Measurements from ENCODE around the gene ATF6B.

ATF6B gene

GRCh38 chr6:32132110-32132509 is 4.1 kb upstream of the ATF6B start:
- in situ Hi-C loops (cut with MboI; ENCODE audit: low sequenced_read_pairs), result no loop called here

DNA sequence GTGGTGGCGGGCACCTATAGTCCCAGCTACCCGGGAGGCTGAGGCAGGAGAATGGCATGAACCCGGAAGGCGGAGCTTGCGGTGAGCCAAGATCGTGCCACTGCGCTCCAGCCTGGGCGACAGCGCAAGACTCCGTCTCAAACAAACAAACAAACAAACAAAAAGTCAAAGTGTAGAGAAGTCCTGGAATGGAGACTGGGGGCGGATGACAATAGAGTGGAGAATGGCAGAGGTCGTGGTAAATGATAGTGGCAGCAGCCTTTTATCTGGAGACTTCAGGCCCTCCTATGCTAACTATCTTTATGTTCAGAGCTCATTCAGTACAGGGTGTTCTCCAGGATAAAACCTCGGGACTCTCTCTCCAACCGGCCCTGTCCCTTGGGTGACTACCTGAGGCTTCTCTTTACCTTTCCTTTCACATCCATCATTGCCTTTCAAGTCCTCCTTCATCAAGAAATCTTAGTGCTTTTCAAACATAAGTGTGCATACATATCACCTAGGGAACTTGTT is 3.4 kb upstream of the ATF6B start:
- in situ Hi-C loops (cut with MboI; ENCODE audit: low sequenced_read_pairs), result no loop called here

GRCh38 chr6:32129297-32130088 is 1.4 kb upstream of the ATF6B start:
- in situ Hi-C loops (cut with MboI; ENCODE audit: low sequenced_read_pairs), result no loop called here

DNA sequence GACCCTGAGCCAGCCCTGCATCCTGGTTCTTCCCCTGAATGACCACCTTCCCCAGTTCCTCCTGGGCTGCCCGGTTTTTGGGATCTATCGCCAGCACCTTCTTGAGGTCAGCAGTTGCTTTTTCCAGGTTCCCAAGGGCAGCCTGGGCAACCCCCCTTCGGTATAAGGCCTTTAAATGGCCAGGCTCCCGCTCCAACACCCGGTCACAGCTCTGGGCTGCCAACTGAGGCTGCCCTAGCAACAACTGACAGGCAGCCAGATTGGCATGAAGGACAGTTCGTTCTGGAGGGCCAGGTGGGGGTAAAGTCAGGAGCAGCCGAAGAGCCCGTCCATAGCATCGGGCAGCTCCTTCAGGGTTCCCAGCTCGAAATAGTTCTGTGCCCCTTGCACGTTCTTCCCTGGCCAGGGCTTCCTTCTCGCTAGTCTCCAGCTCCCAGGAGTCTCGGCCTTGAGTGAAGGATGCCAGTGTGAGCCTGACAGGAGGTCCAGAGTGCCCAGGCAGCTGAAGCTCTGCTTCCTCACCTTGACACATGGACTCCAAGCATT is 778 bp upstream of the ATF6B start:
- in situ Hi-C loops (cut with MboI; ENCODE audit: low sequenced_read_pairs), result no loop called here

- in situ Hi-C loops (cut with MboI; ENCODE audit: low sequenced_read_pairs), result no loop called here
These were observed 683 bp downstream of the ATF6B start for GRCh38 chr6:32127409-32127716.

GRCh38 chr6:32126880-32127279 is 1.2 kb downstream of the ATF6B start:
- in situ Hi-C loops (cut with MboI; ENCODE audit: low sequenced_read_pairs), result no loop called here

DNA sequence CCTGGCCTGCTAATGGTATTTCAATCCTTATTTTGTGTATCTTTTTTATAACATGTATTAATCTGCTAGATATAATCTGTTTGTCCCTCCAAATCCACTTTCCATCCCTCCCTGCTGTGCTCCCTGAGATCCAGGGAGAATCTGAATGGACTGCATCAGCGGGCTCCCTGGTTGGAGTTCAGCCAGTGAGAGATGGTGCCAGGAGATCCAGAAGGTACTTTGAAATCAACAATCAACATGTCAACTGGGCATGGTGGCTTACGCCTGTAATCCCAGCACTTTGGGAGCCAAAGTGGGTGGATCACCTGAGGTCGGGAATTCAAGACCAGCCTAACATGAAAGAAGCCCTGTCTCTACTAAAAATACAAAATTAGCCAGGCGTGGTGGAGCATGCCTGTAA is 4.4 kb downstream of the ATF6B start:
- in situ Hi-C loops (cut with MboI; ENCODE audit: low sequenced_read_pairs), result no loop called here

- in situ Hi-C loops (cut with MboI; ENCODE audit: low sequenced_read_pairs), result no loop called here
These were observed 7.4 kb downstream of the ATF6B start for GRCh38 chr6:32120573-32121059.

GRCh38 chr6:32118782-32119628 is 9.0 kb downstream of the ATF6B start:
- in situ Hi-C loops (cut with MboI; ENCODE audit: low sequenced_read_pairs), result no loop called here

DNA sequence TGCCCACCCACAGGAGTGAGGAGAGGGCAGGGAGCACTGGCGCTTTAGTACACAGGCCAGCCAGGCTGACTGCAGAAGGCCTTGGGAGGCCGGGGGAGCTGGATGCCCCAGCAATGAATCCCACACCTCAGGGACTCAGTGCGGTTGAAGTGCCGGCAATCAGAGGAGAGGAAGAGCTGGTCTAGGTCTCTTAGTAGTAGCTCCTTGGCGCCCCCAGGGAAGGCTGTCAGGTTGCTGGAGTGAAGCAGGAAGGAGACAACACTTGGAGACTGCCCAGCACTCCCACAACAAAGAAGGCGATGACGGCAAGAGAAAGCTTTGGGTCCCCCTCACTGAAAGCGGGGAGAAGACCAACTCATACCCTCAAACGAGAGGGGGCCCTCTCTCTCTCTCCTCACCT is 10.6 kb downstream of the ATF6B start:
- in situ Hi-C loops (cut with MboI; ENCODE audit: low sequenced_read_pairs), result no loop called here

- in situ Hi-C loops (cut with MboI; ENCODE audit: low sequenced_read_pairs), result no loop called here
These were observed 11.4 kb downstream of the ATF6B start for GRCh38 chr6:32116674-32117073.

- in situ Hi-C loops (cut with MboI; ENCODE audit: low sequenced_read_pairs), result no loop called here
These were observed 12.4 kb downstream of the ATF6B start for GRCh38 chr6:32115623-32116022.

DNA sequence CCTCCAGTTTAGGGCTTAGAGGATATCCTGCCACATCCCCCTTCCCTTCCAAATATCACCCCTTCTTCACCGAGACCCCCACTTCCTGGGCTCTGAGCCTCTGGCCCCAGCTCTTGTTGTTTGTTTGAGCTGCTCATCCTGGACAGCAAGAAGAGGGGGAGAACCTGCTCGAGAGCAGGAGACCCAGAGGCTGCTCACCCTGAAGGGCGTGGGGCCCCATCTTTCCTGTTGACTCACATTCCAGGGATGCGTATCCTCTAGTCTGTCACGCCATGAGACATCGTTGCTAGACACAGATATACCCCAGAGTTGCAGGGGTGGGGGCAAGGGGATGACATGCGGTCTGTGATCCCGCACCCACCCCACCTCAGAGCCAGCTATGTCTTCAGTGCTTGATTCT is 13.2 kb downstream of the ATF6B start:
- in situ Hi-C loops (cut with MboI; ENCODE audit: low sequenced_read_pairs), result no loop called here

GRCh38 chr6:32113386-32114352 is 14.4 kb downstream of the ATF6B start:
- in situ Hi-C loops (cut with MboI; ENCODE audit: low sequenced_read_pairs), result no loop called here

DNA sequence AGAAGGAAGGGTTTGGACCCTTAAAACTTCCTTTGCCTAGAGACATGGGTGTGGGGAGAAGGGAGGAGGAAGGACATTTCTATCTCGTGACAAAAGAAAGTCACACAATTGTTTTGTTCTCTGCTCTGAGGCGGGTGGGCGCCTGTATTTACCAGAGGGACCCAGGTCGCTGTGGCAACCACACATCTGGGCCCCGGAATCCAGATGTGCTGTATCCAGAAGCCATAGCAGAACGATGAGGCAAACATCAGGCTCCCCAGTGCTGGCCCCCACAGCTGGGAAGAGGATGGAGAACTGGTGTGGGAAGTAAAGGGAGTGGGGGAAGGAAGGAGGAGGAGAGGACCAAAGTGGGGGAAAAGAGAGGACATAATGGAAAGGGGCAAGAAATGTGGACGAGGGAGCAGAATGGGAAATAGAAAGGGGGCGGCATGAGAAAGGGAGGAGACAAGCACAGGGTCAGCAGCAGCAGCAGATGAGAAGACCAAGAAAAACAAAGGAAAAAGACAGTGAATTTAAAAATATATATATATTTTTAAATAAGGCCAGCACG is 15.5 kb downstream of the ATF6B start:
- in situ Hi-C loops (cut with MboI; ENCODE audit: low sequenced_read_pairs), result no loop called here

GRCh38 chr6:32111424-32112066 is 16.5 kb downstream of the ATF6B start:
- in situ Hi-C loops (cut with MboI; ENCODE audit: low sequenced_read_pairs), result no loop called here

DNA sequence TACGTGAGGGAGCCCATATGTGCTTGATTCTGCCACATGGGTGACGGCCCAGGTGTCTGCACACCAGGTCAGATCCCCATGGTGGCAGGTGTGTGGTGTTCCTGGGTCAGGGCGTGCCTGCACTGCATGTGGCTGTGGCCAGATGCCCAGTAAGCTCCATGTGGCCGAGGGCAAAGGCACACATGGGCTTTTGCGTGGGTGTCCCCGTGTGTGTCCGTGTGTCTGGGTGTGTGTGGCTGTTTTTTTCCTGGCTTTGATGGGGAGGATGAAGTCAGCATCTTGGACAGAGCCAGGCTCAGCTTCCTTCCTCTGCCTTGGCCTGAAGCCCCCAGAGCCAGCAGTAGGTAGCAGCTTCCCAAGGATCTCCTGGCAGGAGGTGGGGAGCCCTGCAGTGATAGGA is 17.4 kb downstream of the ATF6B start:
- in situ Hi-C loops (cut with MboI; ENCODE audit: low sequenced_read_pairs), result no loop called here

DNA sequence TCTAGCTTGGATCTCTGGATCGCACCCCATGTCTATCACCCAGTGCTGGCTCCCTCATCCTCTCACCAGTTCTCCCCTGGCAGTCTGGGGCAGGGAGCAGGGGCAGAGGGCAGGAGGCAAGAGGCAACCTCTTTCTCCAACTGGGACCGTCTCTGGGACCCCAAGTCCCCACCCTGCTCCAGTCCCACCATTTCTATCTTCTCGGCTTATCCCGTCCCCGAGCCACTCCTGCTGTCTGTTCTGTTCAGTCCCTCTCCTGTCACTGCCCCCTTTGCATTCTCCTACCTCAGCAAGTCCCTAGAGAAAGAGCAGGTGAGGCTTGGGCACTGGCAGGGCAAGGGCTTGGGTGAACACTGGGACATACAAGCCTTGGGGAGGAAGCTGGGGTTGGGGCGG is 18.3 kb downstream of the ATF6B start:
- in situ Hi-C loops (cut with MboI; ENCODE audit: low sequenced_read_pairs), result no loop called here

DNA sequence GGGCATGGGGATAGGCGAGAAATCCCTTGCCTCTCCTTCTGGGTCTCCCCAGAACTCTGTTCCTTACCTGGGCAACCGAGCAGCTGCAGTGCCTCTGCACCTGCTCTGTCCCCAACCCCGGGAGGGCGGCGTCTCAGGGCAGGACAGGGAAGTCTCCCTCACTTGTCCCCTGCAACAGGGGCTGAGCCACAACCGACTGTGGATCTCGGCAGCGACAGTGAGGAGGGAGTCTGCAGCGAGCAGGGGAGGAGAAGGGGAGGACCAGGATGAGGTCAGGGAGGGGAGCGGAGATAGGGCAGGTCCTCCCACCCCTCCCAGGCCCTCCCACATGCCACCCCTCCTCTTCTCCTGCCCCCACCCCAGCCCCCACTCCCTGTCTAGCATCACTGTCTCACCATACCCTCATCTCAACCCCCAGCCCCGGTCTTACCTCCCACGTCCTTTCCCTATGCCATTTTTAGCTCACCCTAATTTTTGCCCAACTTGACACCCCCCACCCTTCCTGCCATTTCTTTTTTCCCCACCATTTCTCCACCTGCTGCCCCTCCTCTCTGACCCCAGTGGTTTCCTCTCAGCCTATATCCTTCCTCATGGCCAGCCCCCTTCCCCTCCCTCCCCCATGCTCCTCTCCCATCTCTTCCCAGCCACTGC is 18.8 kb downstream of the ATF6B start, which contains the start of gene TNXB:
Gene TNXB (minus strand): TSS at position 225 of the 651 bp plus-strand sequence. CDS start 11,140 bp downstream, outside the sequence.
- in situ Hi-C loops (cut with MboI; ENCODE audit: low sequenced_read_pairs), result no loop called here
